CD8-positive, alpha-beta memory T cell (primary cell): ENCODE results near the gene TMEM178A. TPM values are rescaled to one million over a fixed set of nuclear protein-coding genes. Genes with fewer than 3 reads are reported as not detected.

Experiments
- CTCF ChIA-PET: fragments of 350-600 bp; sonication (Branson Sonifier 250); formaldehyde crosslinking; loops from one replicate; lab custom pipeline; 2021; ENCODE audit warnings: antibody characterized with exemption; lab: Charles Lee
- POLR2A ChIA-PET: fragments of 350-600 bp; sonication (Branson Sonifier 250); formaldehyde crosslinking; loops from one replicate; lab custom pipeline; 2021; ENCODE audit warnings: antibody characterized with exemption; lab: Charles Lee
- DNase-seq, 5 donors: peaks; one replicate each; pipeline versions ENCODE4 v3.0.0 to v3.0.0-alpha.2; 2020 to 2022; ENCODE audit warnings: mixed read lengths in 1 of 5
- H3K27ac ChIP-seq: one replicate; pipeline ENCODE4 v1.7.0; 2013; ENCODE audit warnings: low read depth, mild to moderate bottlenecking, low read length, moderate library complexity
- H3K27me3 ChIP-seq: 2 replicates; pipeline ENCODE4 v1.7.0; 2013; ENCODE audit warnings: low read length, mild to moderate bottlenecking; ENCODE audit not compliant: insufficient read depth, poor library complexity, severe bottlenecking
- H3K36me3 ChIP-seq: 2 replicates; pipeline ENCODE4 v1.7.0; 2013; ENCODE audit warnings: mild to moderate bottlenecking, low read length, moderate library complexity; ENCODE audit not compliant: insufficient read depth
- H3K4me1 ChIP-seq: 2 replicates; pipeline ENCODE4 v1.7.0; 2013; ENCODE audit warnings: mild to moderate bottlenecking, low read length, moderate library complexity; ENCODE audit not compliant: insufficient read depth
- H3K4me3 ChIP-seq: 2 replicates; pipeline ENCODE4 v1.7.0; 2013; ENCODE audit warnings: mild to moderate bottlenecking, low read length
- H3K9me3 ChIP-seq: 2 replicates; pipeline ENCODE4 v1.7.0; 2013; ENCODE audit warnings: mild to moderate bottlenecking, low read length
- H3K27ac Mint-ChIP-seq, 8 donors: one replicate each; pipeline ENCODE4 v1.8.0; 2020 to 2021; ENCODE audit warnings: mixed read lengths in 8 of 8, mild to moderate bottlenecking in 6 of 8, inconsistent platforms in 3 of 8, moderate library complexity in 3 of 8
- H3K27me3 Mint-ChIP-seq, 2 donors: one replicate each; pipeline ENCODE4 v1.8.0; 2020 to 2021; ENCODE audit warnings: mixed read lengths in 2 of 2, mild to moderate bottlenecking in 1 of 2, moderate library complexity in 1 of 2
- H3K36me3 Mint-ChIP-seq, 3 donors: one replicate each; pipeline ENCODE4 v1.8.0; 2020 to 2021; ENCODE audit warnings: mixed read lengths in 3 of 3, inconsistent platforms in 1 of 3, mild to moderate bottlenecking in 1 of 3
- H3K4me1 Mint-ChIP-seq, 3 donors: one replicate each; pipeline ENCODE4 v1.8.0; 2020 to 2021; ENCODE audit warnings: mixed read lengths in 3 of 3, inconsistent platforms in 1 of 3, mild to moderate bottlenecking in 1 of 3
- H3K4me3 Mint-ChIP-seq, 7 donors: one replicate each; pipeline ENCODE4 v1.8.0; 2020 to 2021; ENCODE audit warnings: mixed read lengths in 7 of 7, mild to moderate bottlenecking in 6 of 7, moderate library complexity in 4 of 7, inconsistent platforms in 2 of 7
- H3K9me3 Mint-ChIP-seq, 5 donors: one replicate each; pipeline ENCODE4 v1.8.0; 2020 to 2022; ENCODE audit warnings: mixed read lengths in 5 of 5, mild to moderate bottlenecking in 3 of 5, moderate library complexity in 2 of 5, inconsistent platforms in 1 of 5
- polyA plus RNA-seq: library from polyadenylated mRNA; unstranded; fragments of 300-500 nt; fragmentation: Illumina TruSeq; gene quantifications from one replicate; pipeline ENCODE4 v1.2.3, GENCODE V29; 2021
- total RNA-seq, 2 experiments: library from RNA; stranded (reverse); gene quantifications; one replicate each; pipeline ENCODE4 v1.2.3, GENCODE V29; 2021

TMEM178A gene
- total and polyA plus RNA-seq, 3 experiments from 2014 or later = not detected

- POLR2A ChIA-PET = no interaction called here
- no peak overlapping the region for H3K27ac ChIP-seq
- Mint-ChIP-seq H3K4me1 (peaks cover 11 to 21% (median 12%) of the 10 kb centered on the region in 3 donors), H3K36me3 (peaks cover 0 to 1% (median 0%) of the 10 kb centered on the region in 3 donors), H3K27ac (no peak overlapping the region), H3K27me3 (peaks cover 34 to 65% of the 10 kb centered on the region in 2 donors), H3K9me3 (peaks cover 0 to 3% (median 2%) of the 10 kb centered on the region in 5 donors), H3K4me3 (no peak overlapping the region)
- CTCF ChIA-PET = interaction anchor here (0.9 kb wide), 1 partner anchor 9 kb away, joined by 3 read pairs; no protein-coding TSS in a partner anchor
- no peaks in the 10 kb centered on the region for H3K36me3 ChIP-seq
- peaks cover 26% of the 10 kb centered on the region for H3K27me3 ChIP-seq
- H3K4me3 ChIP-seq = no peak overlapping the region
- no peaks in the 10 kb centered on the region for H3K9me3 ChIP-seq
- no peak for DNase-seq
- no peaks in the 10 kb centered on the region for H3K4me1 ChIP-seq
Measured at GRCh38 chr2:39663187-39663930, 2.4 kb upstream of the TMEM178A start.

GRCh38 chr2:39664232-39664887 is 1.4 kb upstream of the TMEM178A start:
- H3K27me3 ChIP-seq = peaks cover 26% of the 10 kb centered on the region
- peaks cover 11 to 21% (median 12%) of the 10 kb centered on the region in 3 donors for H3K4me1 Mint-ChIP-seq

DNA sequence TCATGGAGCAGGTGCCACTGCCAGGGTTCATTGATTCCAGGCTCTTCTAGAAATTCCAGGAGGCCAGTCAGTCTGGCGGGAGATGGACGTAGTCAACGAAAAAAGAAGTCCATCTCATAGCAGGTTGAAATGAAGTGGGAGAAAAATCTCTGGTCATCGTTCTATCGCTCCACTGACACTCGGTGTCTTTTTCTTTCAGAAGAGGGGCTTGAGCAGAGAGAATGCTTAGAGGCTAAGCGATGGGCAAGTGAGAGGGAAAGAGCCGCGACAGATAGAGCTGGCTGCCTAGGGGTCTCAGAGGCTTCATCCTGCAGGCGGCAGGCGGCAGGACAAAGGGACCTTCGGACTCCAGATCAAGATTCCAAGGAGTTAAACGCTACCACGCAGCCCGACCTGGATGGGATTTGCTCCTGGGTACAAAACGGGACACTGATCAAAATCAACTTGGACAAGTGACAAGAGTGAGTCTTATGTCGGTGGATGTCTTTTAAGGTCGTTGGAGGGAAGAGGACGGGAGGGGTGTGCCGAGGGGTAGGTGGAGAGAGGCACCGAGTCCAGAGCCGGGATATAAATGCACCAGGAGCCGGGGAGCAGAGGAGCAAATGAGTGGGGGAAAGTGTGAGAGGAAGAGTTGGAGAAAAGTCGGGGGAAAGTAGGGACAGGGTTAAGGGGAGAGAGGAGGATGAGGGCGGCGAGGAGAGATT is 677 bp upstream of the TMEM178A start:
- CTCF ChIA-PET = no interaction called here
- POLR2A ChIA-PET = no interaction called here
- peaks cover 0 to 1% (median 0%) of the 10 kb centered on the region in 3 donors for H3K36me3 Mint-ChIP-seq
- H3K4me3 Mint-ChIP-seq = peak overlapping the region in 6 of 7 donors; percentile 4 to 80 (median 20)
- no peaks in the 10 kb centered on the region for H3K9me3 ChIP-seq
- peaks cover 28% of the 10 kb centered on the region for H3K27me3 ChIP-seq
- peaks cover 39 to 77% of the 10 kb centered on the region in 2 donors for H3K27me3 Mint-ChIP-seq
- H3K4me3 ChIP-seq = no peak overlapping the region
- no peaks in the 10 kb centered on the region for H3K4me1 ChIP-seq
- H3K27ac Mint-ChIP-seq = no peak overlapping the region
- peaks cover 0 to 3% (median 2%) of the 10 kb centered on the region in 5 donors for H3K9me3 Mint-ChIP-seq
- no peaks in the 10 kb centered on the region for H3K36me3 ChIP-seq
- peaks cover 11 to 21% (median 12%) of the 10 kb centered on the region in 3 donors for H3K4me1 Mint-ChIP-seq
- H3K27ac ChIP-seq = no peak overlapping the region
- no peak for DNase-seq

More at GRCh38 chr2:39664232-39664887, 1.4 kb upstream of the TMEM178A start:
- H3K27ac ChIP-seq = no peak overlapping the region
- Mint-ChIP-seq H3K27me3 (peaks cover 39 to 72% of the 10 kb centered on the region in 2 donors), H3K4me3 (peak overlapping the region in 2 of 7 donors; percentile 25 to 42), H3K27ac (peak overlapping the region in 1 of 8 donors; percentile 32), H3K9me3 (peaks cover 0 to 3% (median 2%) of the 10 kb centered on the region in 5 donors), H3K36me3 (peaks cover 0 to 1% (median 0%) of the 10 kb centered on the region in 3 donors)
- H3K36me3 ChIP-seq = no peaks in the 10 kb centered on the region
- H3K4me3 ChIP-seq = no peak overlapping the region
- POLR2A ChIA-PET = no interaction called here
- no peaks in the 10 kb centered on the region for H3K4me1 ChIP-seq
- no peaks in the 10 kb centered on the region for H3K9me3 ChIP-seq
- no peak for DNase-seq
- CTCF ChIA-PET = no interaction called here

DNA sequence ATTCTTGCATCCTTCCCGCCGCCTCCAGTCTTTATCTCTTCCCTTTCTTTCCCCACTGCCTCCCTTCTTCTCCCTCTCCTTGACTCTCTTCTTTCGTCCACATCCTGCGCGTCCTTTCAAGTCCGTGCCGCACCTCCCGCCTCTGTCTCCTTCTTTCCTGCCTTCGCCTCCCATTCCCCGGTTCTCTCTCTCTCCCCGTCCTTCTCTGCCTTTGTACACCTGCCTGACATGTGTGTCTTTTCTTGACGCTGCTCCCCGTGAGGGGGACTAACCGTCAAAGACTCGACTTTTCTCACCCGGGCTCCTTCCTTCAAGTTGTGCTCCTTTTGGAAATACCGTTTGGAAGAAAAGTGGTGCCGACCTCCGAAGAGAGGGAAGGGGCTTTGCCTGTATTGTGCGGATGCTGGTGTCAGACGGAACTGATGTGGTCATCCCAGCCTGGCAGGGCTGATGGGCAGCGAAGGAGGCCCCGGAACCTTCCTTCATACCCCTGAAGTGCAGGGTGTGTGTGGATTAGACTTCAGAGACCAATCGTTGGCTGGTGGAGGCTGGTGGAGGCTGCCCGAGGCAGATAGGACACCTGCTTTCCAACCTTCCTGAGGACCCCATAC is 879 bp downstream of the TMEM178A start:
- no peaks in the 10 kb centered on the region for H3K9me3 ChIP-seq
- H3K4me3 ChIP-seq = no peak overlapping the region
- peaks cover 11 to 21% (median 12%) of the 10 kb centered on the region in 3 donors for H3K4me1 Mint-ChIP-seq
- POLR2A ChIA-PET = no interaction called here
- H3K36me3 Mint-ChIP-seq = peaks cover 0 to 1% (median 0%) of the 10 kb centered on the region in 3 donors
- H3K27me3 Mint-ChIP-seq = peaks cover 37 to 77% of the 10 kb centered on the region in 2 donors
- H3K36me3 ChIP-seq = no peaks in the 10 kb centered on the region
- CTCF ChIA-PET = no interaction called here
- H3K27ac ChIP-seq = no peak overlapping the region
- no peaks in the 10 kb centered on the region for H3K4me1 ChIP-seq
- no peak overlapping the region for H3K27ac Mint-ChIP-seq
- peaks cover 0 to 3% (median 2%) of the 10 kb centered on the region in 5 donors for H3K9me3 Mint-ChIP-seq
- no peak for DNase-seq
- H3K4me3 Mint-ChIP-seq = peak overlapping the region in 5 of 7 donors; percentile 30 to 72 (median 49)
- peaks cover 28% of the 10 kb centered on the region for H3K27me3 ChIP-seq

DNA sequence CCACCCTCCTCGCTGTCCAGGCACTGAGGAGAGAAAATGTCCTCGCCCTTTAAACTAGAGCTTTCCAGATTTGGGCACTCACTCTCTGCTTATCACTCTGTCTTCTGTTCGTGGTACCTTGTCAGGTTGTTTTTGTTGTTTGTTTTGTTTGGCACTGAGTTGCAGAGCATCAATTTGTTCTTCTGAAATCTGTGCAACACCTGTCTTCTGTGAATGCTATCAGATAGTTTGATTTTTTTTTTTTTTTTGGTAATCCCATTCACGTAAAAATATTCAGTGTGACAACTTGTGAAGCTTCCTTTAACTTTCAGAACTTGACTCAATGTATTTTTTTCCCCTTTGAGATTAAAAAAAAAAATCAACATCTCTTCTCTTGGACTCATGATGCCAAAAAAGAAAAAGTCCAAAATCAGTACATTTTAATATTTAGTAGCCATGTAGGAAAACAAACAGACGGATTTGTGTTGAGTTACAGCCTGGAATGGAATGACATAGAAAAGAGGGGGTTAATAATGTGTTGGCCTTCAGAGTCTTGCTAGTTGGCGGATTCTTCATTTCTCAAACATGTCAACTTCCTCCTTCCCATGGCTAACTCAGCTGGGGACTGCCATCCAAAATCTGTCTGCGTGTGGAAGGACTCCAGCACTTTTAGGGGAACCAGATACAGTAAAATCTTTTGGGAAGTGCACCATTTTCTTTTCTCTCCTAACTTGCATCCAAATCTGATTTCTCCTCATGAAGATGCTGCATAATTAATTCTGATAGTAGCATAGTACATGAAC is 1.6 kb downstream of the TMEM178A start:
- DNase-seq = no peak
- Histone ChIP-seq H3K36me3 (no peaks in the 10 kb centered on the region), H3K27me3 (peaks cover 28% of the 10 kb centered on the region), H3K27ac (no peak overlapping the region), H3K4me3 (no peak overlapping the region), H3K9me3 (no peaks in the 10 kb centered on the region), H3K4me1 (no peaks in the 10 kb centered on the region)
- Mint-ChIP-seq H3K4me1 (peaks cover 11 to 21% (median 12%) of the 10 kb centered on the region in 3 donors), H3K9me3 (peaks cover 0 to 3% (median 2%) of the 10 kb centered on the region in 5 donors), H3K27ac (no peak overlapping the region), H3K27me3 (peaks cover 35 to 78% of the 10 kb centered on the region in 2 donors), H3K4me3 (peak overlapping the region in 2 of 7 donors; percentile 5 to 54), H3K36me3 (peaks cover 0 to 1% (median 0%) of the 10 kb centered on the region in 3 donors)
- POLR2A ChIA-PET = no interaction called here
- CTCF ChIA-PET = no interaction called here

- Histone ChIP-seq H3K9me3 (no peaks in the 10 kb centered on the region), H3K36me3 (no peaks in the 10 kb centered on the region), H3K4me3 (no peak overlapping the region), H3K27me3 (peaks cover 28% of the 10 kb centered on the region), H3K27ac (no peak overlapping the region), H3K4me1 (no peaks in the 10 kb centered on the region)
- Mint-ChIP-seq H3K36me3 (peaks cover 0 to 1% (median 0%) of the 10 kb centered on the region in 3 donors), H3K27me3 (peaks cover 35 to 76% of the 10 kb centered on the region in 2 donors), H3K4me1 (peaks cover 11 to 21% (median 12%) of the 10 kb centered on the region in 3 donors), H3K27ac (no peak overlapping the region), H3K9me3 (peaks cover 0 to 3% (median 2%) of the 10 kb centered on the region in 5 donors), H3K4me3 (no peak overlapping the region)
- ChIA-PET POLR2A (no interaction called here), CTCF (no interaction called here)
- no peak for DNase-seq
Measured at GRCh38 chr2:39667886-39668276, 2.2 kb downstream of the TMEM178A start.

DNA sequence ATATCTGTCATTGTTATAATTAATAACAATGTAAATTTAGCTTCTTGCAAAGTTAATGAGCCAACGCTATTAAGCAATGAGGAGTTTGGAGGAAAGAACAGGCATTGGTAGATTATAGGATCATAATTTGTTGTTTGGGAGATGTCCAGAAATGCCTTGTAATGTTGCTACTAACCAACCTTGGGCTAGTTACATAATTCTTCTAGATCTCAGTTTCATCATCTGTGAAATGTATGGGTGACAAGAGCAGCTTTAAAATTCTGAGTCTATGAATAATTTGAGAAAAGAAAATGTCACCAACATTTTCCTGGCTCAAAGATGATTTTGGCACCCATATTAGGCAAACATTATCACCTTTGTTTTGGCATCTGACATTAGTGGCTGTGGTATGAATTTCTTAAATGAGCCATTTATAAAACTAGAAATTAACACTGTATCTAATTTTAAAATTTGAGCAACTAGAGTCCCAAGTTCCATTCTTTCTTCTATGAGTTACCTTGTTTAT is 2.9 kb downstream of the TMEM178A start:
- ChIA-PET POLR2A (no interaction called here), CTCF (no interaction called here)
- Histone ChIP-seq H3K27ac (no peak overlapping the region), H3K36me3 (no peaks in the 10 kb centered on the region), H3K4me1 (no peaks in the 10 kb centered on the region), H3K27me3 (peaks cover 26% of the 10 kb centered on the region), H3K4me3 (no peak overlapping the region), H3K9me3 (no peaks in the 10 kb centered on the region)
- H3K27ac Mint-ChIP-seq = no peak overlapping the region
- no peak overlapping the region for H3K4me3 Mint-ChIP-seq
- DNase-seq = no peak
- H3K27me3 Mint-ChIP-seq = peaks cover 33 to 75% of the 10 kb centered on the region in 2 donors
- peaks cover 11 to 21% (median 12%) of the 10 kb centered on the region in 3 donors for H3K4me1 Mint-ChIP-seq
- H3K9me3 Mint-ChIP-seq = peaks cover 0 to 3% (median 2%) of the 10 kb centered on the region in 5 donors
- H3K36me3 Mint-ChIP-seq = peaks cover 0 to 1% (median 0%) of the 10 kb centered on the region in 3 donors
